HuH-7 (cell line): ENCODE results near the gene CCDC47.

Experiments used
- DNase-seq: peaks from one replicate; pipeline ENCODE4 v3.0.0; 2011; ENCODE audit warnings: low spot score

CCDC47 gene

GRCh38 chr17:63698381-63698885 is 75.0 kb downstream of the CCDC47 start:
- no peak for DNase-seq

GRCh38 chr17:63697341-63698286 is 75.8 kb downstream of the CCDC47 start:
- DNase-seq = peak; percentile 85

- DNase-seq = peak; percentile 73
These were observed 76.9 kb downstream of the CCDC47 start for GRCh38 chr17:63696381-63696961.

GRCh38 chr17:63695889-63696288 is 77.5 kb downstream of the CCDC47 start:
- no peak for DNase-seq
